Measurements from ENCODE around the gene SQOR. TPM values are rescaled to one million over a fixed set of nuclear protein-coding genes. Genes with fewer than 3 reads are reported as not detected.
A peak's percentile ranks its signal among the peaks of the same experiment; 100 is the strongest.

The SQOR gene
- total RNA-seq, 1 donor from 2014 or later = 48.0 TPM

DNA sequence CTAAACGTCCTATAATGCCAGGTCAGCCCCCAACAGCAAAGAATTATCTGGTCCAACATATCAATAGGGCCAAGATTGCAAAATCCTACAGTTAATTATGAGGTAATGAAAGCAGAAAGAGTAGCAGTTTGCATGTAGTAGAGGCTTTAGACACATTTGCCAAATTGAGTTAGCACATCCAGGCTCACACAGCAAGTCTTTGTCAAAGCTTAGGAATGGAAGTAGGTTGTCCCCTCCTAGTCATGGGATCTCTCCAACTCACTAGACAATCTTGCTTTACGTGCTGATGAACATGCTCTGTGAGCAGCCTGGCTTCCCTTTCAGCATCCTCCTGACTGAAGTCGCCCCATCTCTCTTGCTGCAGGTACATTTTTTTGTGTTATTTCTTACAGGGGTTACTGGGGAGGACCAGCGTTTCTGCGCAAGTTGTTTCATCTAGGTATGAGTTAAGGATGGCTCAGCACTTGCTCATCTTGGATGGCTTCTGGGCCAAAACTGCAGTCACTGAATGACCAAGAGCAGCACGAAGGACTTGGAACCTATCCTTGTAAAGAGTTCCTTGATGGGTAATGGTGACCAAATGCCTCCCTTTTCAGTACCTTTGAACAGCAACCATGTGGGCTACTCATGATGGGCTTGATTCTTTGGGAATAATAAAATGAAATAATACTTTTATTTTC lies 55.9 kb downstream of the SQOR start:
- ATAC-seq (no peak), DNase-seq (ENCODE audit: low spot score) (no peak)
- intact Hi-C loops (cut with DNase I) = no loop called here

DNA sequence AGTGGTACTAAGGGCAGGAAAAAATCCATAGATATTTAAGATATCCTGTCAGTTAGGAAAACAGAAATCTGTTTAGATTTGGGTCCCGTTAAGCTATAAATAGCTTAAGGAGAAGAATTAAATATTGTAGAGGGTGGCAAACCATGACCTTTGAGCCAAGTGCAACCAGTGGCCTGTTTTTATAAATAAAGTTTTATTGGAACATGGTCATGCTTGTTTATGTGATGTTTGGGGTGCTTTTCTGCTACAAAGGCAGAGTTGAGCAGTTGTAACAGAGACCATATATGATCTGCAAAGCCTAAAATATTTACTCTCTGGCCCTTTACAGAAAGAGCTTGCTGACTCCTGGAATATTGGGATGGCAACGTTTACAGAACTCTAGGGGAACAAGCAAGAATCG lies 66.3 kb downstream of the SQOR start:
- ATAC-seq = no peak
- intact Hi-C loops (cut with DNase I) = no loop called here
- no peak for DNase-seq (ENCODE audit: low spot score)

DNA sequence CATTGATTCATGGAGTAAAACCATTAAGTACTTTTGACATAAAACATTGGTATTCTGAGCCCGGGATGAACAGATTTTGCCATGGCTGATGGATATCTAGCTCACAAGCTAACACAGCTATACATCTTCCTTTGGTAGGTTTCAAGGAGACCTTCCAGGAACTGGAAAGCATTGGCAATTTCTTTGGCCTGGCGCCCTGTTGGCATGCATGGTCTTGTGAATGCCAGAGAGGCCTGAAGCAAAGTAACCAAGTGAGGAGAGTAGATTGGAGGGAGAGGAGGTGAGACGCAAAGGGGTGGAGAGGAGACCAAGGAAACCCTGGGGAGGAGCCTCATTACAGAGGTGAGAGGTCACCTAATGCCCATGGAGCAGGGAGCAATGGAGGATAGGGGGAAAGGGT lies 67.2 kb downstream of the SQOR start:
- intact Hi-C loops (cut with DNase I) = no loop called here
- DNase-seq (ENCODE audit: low spot score) (no peak), ATAC-seq (no peak)

DNA sequence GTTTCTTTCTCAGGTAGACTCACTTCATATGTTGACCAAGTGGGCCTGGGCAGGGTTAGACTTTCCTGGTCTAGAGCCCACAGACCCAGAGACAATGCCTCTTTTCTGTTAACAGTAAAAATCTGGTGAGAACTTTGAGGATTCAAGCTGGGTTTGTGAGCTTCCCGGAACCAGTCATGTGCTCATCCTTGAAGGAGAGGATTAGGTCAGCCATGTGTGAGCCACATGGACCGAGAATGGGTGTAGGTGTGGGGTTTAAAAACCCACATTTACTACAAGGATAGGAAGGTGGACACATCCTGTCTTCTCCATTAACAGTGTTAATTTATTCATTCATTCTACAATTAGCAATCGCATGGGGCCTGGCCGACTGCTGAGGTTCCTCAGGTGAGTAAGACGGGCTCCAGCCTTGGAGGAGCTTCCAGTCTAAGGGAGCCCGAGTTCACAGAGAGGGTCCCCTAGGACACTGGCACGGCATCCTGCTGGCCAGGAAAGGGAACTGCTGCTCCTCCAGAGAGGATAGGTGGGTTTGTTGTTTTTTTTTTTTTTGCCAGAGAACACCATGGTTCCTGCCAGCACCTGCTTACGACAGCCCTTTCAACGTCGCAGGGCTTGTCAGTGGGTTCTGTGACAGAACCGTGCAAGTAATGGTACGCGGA lies 69.0 kb downstream of the SQOR start:
- intact Hi-C loops (cut with DNase I) = no loop called here
- ATAC-seq = no peak
- DNase-seq (ENCODE audit: low spot score) = no peak

DNA sequence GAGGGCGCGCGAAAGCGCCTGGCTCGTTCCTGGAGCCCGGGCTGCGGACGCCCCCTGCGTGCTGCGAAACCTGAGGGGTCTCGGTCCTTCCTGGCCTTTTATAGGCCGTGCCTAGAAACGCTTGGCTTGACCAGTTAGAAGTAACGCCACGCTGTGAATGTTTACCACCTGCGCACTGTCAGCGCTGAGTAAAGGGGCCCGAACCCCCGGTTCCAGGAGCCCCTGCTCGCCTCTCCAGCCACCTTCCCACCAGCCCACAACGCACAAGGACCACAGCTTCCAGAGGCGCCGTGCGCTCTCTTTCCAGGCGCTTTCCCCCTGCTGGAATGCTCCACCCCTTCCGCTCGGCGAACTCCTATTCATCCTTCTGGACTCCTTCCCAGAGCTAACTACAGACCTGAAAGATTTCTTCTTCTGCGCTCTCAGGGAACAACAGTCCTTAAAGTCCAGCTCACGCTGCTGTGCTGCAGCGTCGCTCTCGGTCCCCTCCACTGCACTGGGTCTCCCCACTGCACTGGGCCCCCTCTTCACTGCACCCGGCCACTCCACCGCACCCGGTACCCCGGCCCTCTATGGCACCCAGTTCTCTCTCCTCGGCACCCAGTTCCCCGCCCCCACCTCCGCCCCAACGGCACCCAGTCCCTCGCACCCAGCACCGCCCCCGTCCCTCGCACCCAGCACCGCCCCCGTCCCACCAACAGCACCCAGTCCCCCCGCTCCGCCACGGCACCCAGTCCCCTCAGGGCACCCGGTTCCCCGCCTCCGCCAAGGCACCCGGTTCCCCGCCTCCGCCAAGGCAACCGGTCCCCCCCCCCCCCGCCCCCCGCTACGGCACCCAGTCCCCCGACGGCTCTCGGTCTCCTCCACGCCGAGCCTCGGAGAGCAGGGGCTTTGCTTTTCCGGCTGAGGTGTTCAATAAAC lies 69.8 kb downstream of the SQOR start:
- intact Hi-C loops (cut with DNase I) = no loop called here
- ATAC-seq (peak; percentile 60), DNase-seq (ENCODE audit: low spot score) (peak; percentile 62)

DNA sequence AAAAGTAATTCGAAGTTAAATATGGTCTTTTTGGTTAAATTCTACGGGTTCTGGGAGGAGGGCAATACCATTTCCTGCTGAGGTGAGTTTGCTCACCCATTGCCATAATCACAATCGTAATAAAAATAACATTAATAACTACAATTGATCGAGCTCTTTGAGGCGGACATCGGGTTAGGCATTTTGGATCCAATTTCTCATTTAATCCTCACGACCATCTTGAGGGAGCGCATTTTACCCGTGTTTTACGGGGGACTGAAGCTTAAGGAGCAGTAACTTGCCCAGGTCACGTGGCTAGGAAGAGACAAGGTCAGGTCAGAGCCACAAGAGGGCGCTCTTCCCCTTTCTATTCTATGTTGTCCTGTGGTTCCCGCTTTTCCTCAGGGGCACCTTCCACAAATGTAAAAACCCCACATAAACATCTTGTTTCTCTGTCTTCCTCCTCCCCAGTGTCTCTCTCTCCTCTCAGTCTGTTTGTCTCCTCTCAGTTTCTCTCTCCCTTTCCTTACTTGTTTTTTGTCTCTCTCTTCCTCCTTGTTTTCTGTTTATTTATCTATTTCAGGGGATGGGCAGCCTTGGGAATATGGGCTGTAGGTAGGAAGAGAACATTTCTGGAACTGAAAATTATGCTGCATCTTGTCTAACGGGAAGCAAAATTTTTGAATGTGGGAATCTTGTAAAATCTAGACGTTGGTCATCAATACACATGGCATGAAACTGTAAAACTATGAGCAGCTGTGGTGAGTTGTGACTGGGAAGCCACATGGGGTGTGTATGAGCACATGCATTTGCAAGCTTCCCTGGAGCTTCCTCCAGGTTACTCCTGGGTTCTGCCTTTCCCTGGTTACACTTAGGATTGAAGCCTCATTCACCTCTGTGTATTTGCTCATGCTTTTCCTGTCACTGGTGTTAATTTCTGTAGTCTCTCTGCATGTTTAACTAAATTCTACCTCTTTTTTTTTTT lies 71.0 kb downstream of the SQOR start:
- ATAC-seq (peak; percentile 96), DNase-seq (ENCODE audit: low spot score) (peak; percentile 90)
- intact Hi-C loops (cut with DNase I) = no loop called here

DNA sequence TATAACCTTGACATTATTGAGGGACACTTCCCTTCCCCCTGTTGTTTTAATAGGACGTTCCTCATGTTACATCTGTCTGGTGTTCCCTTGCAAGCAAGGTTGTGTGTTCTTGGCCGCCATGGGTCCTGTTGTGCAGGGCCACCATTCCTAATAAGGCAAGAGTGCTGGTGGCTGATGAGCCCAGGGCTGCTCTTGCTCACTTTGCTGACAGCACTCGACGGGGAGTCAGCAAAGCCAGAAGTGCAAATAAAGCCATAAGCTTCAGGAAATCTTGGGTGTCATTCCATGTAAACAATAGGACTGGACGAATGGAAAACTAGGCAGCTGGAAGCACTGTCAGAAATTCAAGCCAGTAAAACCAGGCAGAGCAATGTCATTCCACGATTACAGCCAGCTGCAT lies 75.8 kb downstream of the SQOR start:
- DNase-seq (ENCODE audit: low spot score) (no peak), ATAC-seq (no peak)
- intact Hi-C loops (cut with DNase I) = no loop called here

DNA sequence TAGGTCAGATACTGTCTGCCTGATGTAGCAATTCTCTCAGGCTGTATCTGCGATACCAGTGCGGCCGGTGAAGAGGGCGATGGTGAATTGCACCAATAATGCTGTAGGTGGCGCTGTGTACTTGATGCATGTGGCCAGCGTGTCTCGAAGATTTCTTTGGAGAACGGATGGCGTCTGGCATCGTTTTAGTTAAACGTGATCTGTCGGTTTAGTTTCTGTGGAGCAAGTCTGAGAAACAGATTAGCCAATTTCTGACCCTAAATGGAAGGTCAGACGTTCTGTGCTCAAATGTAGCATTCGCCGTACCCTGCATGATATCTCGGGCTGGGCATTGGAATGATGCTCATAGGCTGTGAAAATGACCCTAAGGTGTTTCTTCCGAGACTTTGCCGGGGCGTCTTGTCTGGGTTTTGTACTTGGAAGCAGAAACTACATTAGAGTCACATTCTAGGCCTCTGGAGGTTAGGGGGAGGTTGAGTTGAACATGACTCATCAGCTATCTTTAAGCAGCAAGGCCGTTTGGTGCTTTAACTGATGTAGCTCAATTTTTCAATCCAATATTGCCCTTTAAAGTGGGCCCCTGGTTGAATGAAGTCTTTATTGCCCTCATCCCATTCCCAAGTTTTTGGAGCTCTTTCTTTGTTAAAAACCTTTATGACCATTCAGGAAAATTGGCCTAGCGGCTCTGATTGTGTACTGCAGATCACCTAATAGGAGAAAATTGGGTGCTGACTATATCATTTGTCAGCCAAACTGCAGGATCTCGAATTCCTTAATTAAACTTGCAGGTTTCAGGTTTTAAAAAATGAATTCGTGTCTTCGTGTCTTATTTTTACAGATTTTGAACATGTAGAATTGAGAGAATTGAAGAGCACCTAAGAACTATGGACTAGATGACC lies 80.0 kb downstream of the SQOR start:
- intact Hi-C loops (cut with DNase I) = no loop called here
- ATAC-seq = peak; percentile 53
- no peak for DNase-seq (ENCODE audit: low spot score)

DNA sequence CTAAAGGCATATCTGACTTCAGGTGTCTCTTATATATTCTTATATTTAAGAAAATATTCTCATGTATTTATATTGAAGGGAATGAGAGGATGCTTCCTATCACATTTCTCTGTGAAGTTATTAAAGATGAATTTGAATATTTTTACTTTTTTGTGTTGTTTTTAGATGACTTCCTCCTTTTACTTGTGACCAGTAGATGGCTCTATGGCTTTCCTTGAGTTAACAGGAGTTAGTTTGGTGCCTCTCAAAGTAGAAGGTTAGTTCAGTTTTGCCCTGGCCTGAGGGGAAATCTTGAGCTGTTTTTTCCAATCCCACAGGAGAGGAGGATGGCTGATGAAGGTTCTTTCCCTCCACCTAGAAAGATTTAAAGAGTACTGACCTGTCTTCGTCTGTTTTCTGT lies 80.7 kb downstream of the SQOR start:
- intact Hi-C loops (cut with DNase I) = no loop called here
- ATAC-seq (no peak), DNase-seq (ENCODE audit: low spot score) (no peak)

DNA sequence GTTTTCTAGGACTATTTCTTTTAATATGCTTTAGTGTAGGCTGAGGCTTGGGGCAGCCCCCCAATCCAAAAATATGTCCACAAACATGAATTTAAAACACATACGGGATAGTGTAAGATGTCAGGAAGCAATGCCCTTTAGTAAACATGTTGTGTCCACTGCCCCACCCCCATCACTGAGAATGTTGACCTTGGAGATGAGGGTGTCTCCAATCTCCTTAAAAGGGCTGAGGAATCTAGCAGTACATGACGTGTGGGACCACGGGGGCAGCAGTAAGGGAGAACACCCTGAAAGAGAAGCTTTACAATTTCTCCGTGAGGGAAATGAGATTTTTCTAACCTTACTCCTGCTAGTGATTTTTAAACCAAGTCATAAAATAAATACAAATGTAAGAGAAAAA lies 84.7 kb downstream of the SQOR start:
- ATAC-seq (no peak), DNase-seq (ENCODE audit: low spot score) (no peak)
- intact Hi-C loops (cut with DNase I) = no loop called here

DNA sequence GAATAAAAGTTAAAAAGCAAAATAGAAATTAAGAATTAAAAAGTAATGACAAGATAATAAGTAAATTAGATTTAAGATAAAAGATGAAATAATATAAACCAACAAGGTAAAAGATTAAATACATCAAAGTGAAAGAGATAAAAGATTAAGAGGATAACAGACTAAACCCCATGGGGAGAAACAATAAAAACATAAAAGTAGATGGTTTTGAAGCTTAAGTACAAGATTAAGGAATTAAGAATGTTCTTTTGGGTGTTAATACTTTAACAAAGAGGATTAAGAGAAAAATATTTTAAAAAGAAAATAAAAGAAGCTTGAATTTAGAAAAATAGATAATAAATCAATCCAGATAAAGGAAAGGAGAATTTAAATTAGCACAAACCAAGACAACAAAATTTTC lies 85.4 kb downstream of the SQOR start:
- ATAC-seq = no peak
- no peak for DNase-seq (ENCODE audit: low spot score)
- intact Hi-C loops (cut with DNase I) = no loop called here

DNA sequence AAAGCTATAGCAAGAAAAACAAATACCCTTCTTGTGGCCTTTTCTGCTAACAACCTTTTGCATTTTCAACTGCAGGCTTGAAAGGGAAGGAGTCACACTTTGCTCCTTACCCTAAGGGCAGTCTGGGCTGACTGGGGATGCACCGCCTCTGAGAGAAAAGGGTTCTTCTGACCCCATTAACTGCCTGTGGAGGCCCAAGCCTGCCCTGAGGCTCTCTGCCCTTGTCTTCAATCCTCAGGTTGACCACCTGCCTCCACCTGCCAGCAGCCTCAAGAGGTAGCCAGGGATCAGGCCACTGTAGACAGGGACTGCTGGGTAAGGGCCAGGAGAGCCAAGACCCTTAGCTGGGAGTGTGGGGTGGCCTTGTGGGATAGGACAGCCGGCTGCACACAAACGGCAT lies 93.8 kb downstream of the SQOR start:
- DNase-seq (ENCODE audit: low spot score) (no peak), ATAC-seq (no peak)
- intact Hi-C loops (cut with DNase I) = no loop called here

DNA sequence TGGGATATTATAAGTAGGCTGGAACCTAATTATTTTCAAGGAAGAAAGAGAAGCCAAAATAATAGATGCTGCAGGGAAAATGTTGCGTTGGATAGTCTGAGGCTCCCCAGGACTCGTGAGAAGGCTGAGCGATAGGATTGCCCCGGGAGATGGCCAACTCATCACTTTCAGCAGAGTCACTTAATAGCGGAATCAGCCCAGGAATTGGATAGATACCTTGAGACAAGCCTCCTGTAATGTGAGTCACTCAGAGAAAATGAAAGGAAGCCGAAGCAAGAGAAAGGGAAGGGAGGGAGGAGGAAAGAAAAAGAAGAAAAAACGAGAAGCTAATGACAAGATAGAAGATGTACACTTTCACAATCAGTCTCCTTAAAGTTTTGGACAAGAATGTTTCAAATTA lies 94.3 kb downstream of the SQOR start:
- DNase-seq (ENCODE audit: low spot score) (no peak), ATAC-seq (no peak)
- intact Hi-C loops (cut with DNase I) = no loop called here

DNA sequence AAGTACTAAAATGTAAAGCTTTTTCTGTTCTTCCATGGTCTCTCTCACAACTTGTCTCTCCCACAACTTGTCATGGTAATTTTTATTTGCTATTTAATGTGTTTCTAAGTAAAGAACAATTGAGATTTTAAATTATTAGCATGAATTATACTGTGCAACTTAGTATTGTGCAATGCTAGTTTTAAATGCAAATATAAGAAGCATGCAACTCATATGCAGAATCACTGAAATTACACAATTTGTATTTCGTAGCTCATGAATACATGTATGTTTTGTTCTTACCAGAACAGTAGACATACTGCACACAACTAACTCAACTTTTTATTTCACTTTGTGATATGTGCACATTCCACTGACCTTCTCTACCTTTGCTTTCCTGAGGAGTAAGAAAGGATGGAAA lies 96.5 kb downstream of the SQOR start:
- DNase-seq (ENCODE audit: low spot score) = no peak
- no peak for ATAC-seq
- intact Hi-C loops (cut with DNase I) = no loop called here

DNA sequence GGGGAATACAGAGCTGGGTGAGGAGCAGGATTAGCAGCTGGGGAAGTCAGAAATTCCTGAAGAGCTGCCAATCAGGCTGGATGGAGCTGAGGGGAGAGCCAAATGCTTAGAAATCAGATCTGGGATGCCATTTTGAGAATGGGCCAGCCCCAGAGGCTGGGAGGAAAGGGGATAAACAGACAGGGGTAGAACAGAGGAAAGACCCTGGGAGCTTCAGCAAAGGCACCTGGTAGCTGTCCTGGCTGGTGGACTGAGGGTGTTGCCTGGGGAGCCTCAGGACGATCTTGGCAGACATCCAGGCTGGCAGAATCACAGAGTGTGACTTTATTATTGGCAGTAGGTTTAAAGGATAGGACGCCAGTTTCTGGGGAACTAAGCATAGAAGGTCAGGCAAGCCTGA lies 97.8 kb downstream of the SQOR start:
- ATAC-seq (no peak), DNase-seq (ENCODE audit: low spot score) (no peak)
- intact Hi-C loops (cut with DNase I) = no loop called here

DNA sequence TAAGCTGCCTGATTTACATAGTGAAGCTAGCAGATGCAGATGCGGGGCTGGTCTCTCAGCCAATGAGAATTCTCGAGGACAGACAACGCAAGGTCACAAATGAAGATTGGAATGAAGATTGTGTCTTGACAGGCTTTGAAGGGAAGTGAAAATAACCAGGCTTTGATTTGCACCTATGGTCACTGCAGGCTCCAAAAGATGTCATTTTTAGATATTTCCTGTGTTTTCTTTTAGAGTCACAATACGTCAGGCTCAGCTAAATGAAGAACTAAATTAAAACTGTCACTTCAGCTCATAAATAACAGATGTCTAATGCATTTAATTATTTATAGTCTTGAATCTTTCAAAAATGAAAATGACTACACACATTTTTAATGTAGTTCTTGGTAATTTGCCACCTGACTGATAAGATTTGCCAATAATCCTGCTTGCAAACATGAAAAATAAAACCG lies 99.5 kb downstream of the SQOR start:
- ATAC-seq = no peak
- intact Hi-C loops (cut with DNase I) = no loop called here
- DNase-seq (ENCODE audit: low spot score) = no peak
